Smooth muscle cell (in vitro differentiated cells): Measurements from ENCODE around the gene RBM33. TPM values are rescaled to one million over a fixed set of nuclear protein-coding genes. Genes with fewer than 3 reads are reported as not detected.

Source experiments
- DNase-seq: peaks from one replicate; lab custom pipeline; 2025; ENCODE audit not compliant: unreplicated experiment; lab: John Stamatoyannopoulos, UW
- H2AFZ ChIP-seq: fragments of 200-600 bp; sonication (generic); 2 replicates; pipeline ENCODE4 v1.6.0; 2016; ENCODE audit warnings: antibody characterized with exemption, low read depth, mild to moderate bottlenecking
- H3F3A ChIP-seq: fragments of 200-600 bp; sonication (generic); 2 replicates; pipeline ENCODE4 v1.6.0; 2017; ENCODE audit warnings: antibody characterized with exemption, low read depth
- H3K27ac ChIP-seq: fragments of 200-600 bp; sonication (generic); 2 replicates; pipeline ENCODE4 v1.5.1; 2016; ENCODE audit warnings: low read depth, mild to moderate bottlenecking
- H3K27me3 ChIP-seq: fragments of 200-600 bp; sonication (generic); 2 replicates; pipeline ENCODE4 v1.6.1; 2016; ENCODE audit warnings: low read depth, mild to moderate bottlenecking
- H3K36me3 ChIP-seq: fragments of 200-600 bp; sonication (generic); 2 replicates; pipeline ENCODE4 v1.5.1; 2016; ENCODE audit warnings: low read depth
- H3K4me1 ChIP-seq: fragments of 200-600 bp; sonication (generic); 2 replicates; pipeline ENCODE4 v1.5.1; 2016; ENCODE audit warnings: low read depth
- H3K4me2 ChIP-seq: fragments of 200-600 bp; sonication (generic); 2 replicates; pipeline ENCODE4 v1.6.0; 2016; ENCODE audit warnings: mild to moderate bottlenecking
- H3K4me3 ChIP-seq: fragments of 200-600 bp; sonication (generic); 2 replicates; pipeline ENCODE4 v1.5.1; 2016; ENCODE audit warnings: mild to moderate bottlenecking
- H3K79me2 ChIP-seq: fragments of 200-600 bp; sonication (generic); 2 replicates; pipeline ENCODE4 v1.6.0; 2016; ENCODE audit warnings: low read depth, mild to moderate bottlenecking
- H3K9ac ChIP-seq: fragments of 200-600 bp; sonication (generic); 2 replicates; pipeline ENCODE4 v1.6.0; 2016; ENCODE audit warnings: low read depth
- H3K9me3 ChIP-seq: fragments of 200-600 bp; sonication (generic); replicated peaks from 2 replicates; pipeline ENCODE4 v1.5.1; 2016; ENCODE audit warnings: low read depth
- H4K20me1 ChIP-seq: fragments of 200-600 bp; sonication (generic); 2 replicates; pipeline ENCODE4 v1.6.0; 2016; ENCODE audit warnings: low read depth
- WGBS: methylation state at CpG from one replicate; pipeline ENCODE4 v1.1.7; 2016; ENCODE audit warnings: low lambda C conversion rate; 5-methylcytosine and 5-hydroxymethylcytosine counted together
- polyA plus RNA-seq: library from polyadenylated mRNA; unstranded; fragments of >200 nt; fragmentation: Nextera tagmentation; extraction: Ambion mirVana; gene quantifications from 2 replicates; pipeline ENCODE4 v1.2.1, GENCODE V29; 2016
- total RNA-seq: library from RNA; depleted of rRNA; stranded (reverse); fragments of >200 nt; gene quantifications from 2 replicates; pipeline ENCODE4 v1.2.3, GENCODE V29; 2014
- TF ChIP-seq, protein P1 (sequence below): fragments of 200-600 bp; sonication (generic); IDR thresholded peaks from 2 replicates; pipeline ENCODE4 v1.5.1; 2017; ENCODE audit warnings: borderline replicate concordance, mild to moderate bottlenecking, antibody characterized with exemption; ENCODE audit not compliant: insufficient read depth, poor library complexity, severe bottlenecking

The RBM33 gene
- total and polyA plus RNA-seq, 2 experiments from 2014 or later, result 22.5 to 25.3 TPM

- H3K27me3 ChIP-seq, result no peaks in the 10 kb centered on the region
- H4K20me1 ChIP-seq, result peaks cover 71% of the 10 kb centered on the region
- no peak overlapping the region for H3K9ac ChIP-seq
- H3K4me2 ChIP-seq, result no peak overlapping the region
- no peak overlapping the region for H2AFZ ChIP-seq
- DNase-seq, result no peak
- H3K27ac ChIP-seq, result no peak overlapping the region
- H3K9me3 ChIP-seq, result no peaks in the 10 kb centered on the region
- H3K79me2 ChIP-seq, result peaks cover 19% of the 10 kb centered on the region
- TF ChIP-seq, protein P1, sequence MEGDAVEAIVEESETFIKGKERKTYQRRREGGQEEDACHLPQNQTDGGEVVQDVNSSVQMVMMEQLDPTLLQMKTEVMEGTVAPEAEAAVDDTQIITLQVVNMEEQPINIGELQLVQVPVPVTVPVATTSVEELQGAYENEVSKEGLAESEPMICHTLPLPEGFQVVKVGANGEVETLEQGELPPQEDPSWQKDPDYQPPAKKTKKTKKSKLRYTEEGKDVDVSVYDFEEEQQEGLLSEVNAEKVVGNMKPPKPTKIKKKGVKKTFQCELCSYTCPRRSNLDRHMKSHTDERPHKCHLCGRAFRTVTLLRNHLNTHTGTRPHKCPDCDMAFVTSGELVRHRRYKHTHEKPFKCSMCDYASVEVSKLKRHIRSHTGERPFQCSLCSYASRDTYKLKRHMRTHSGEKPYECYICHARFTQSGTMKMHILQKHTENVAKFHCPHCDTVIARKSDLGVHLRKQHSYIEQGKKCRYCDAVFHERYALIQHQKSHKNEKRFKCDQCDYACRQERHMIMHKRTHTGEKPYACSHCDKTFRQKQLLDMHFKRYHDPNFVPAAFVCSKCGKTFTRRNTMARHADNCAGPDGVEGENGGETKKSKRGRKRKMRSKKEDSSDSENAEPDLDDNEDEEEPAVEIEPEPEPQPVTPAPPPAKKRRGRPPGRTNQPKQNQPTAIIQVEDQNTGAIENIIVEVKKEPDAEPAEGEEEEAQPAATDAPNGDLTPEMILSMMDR, result no peak
- 83% methylated on average over 1 of the region's 1 CpG for WGBS
- no peaks in the 10 kb centered on the region for H3K4me1 ChIP-seq
- no peaks in the 10 kb centered on the region for H3F3A ChIP-seq
- H3K36me3 ChIP-seq, result peaks cover 21% of the 10 kb centered on the region
- H3K4me3 ChIP-seq, result no peak overlapping the region
Observed at GRCh38 chr7:155702616-155703015, 58.2 kb downstream of the RBM33 start.

GRCh38 chr7:155705623-155706360, 61.3 kb downstream of the RBM33 start:
- Histone ChIP-seq H3K4me1 (no peaks in the 10 kb centered on the region), H3K27ac (no peak overlapping the region), H3K27me3 (no peaks in the 10 kb centered on the region), H4K20me1 (peaks cover 73% of the 10 kb centered on the region), H3K4me3 (no peak overlapping the region), H3F3A (no peaks in the 10 kb centered on the region), H3K9ac (no peak overlapping the region), H3K9me3 (no peaks in the 10 kb centered on the region), H2AFZ (no peak overlapping the region), H3K79me2 (peaks cover 16% of the 10 kb centered on the region), H3K4me2 (no peak overlapping the region), H3K36me3 (peaks cover 21% of the 10 kb centered on the region)
- WGBS, result 94% methylated on average over 16 of the region's 16 CpGs
- DNase-seq, result no peak
- TF ChIP-seq, protein P1, result no peak

DNA sequence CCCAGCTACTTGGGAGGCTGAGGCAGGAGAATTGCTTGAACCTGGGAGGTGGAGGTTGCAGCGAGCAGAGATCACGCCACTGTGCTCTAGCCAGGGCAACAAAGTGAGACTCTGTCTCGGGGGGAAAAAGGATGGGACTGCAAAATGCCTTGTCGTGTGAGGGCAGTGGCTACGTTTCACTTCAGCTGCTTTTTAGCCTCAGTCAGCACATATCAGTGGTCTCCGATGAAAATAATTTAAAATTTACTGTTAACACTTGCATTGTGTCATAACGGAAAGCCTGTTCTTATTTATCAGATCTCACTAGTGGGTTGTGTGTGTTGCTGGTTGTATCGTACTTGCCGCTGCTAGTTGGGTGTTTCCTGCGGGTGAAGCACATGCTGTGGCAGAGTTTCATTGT, 61.9 kb downstream of the RBM33 start:
- Histone ChIP-seq H3K4me1 (no peaks in the 10 kb centered on the region), H3K36me3 (peaks cover 18% of the 10 kb centered on the region), H3K4me3 (no peak overlapping the region), H3F3A (no peaks in the 10 kb centered on the region), H3K27ac (no peak overlapping the region), H3K27me3 (no peaks in the 10 kb centered on the region), H3K4me2 (no peak overlapping the region), H4K20me1 (peaks cover 74% of the 10 kb centered on the region), H3K9ac (no peak overlapping the region), H3K79me2 (peaks cover 16% of the 10 kb centered on the region), H2AFZ (no peak overlapping the region), H3K9me3 (no peaks in the 10 kb centered on the region)
- 99% methylated on average over 10 of the region's 10 CpGs for WGBS
- TF ChIP-seq, protein P1, result no peak
- no peak for DNase-seq

DNA sequence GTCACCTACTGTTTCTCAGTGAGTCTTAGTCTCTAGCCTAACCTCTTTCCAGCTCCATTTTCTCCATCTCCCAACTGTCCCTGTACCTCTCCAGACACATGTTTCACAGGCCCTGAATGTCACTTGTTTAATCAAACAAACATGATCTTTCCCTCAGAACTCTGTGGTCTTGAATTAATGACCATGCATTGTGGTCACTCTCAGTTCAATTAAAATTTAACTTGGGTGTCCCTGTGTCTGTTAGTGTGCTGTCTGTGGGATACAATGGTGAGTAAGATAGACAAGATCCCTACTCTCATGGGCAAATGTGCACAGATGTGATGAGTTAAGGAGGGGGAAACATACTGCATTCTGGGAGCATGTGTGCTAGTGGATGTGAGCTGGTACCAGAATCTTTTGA, 65.0 kb downstream of the RBM33 start:
- peaks cover 82% of the 10 kb centered on the region for H4K20me1 ChIP-seq
- H3K9ac ChIP-seq, result no peak overlapping the region
- DNase-seq, result no peak
- peaks cover 32% of the 10 kb centered on the region for H3K79me2 ChIP-seq
- TF ChIP-seq, protein P1, result no peak
- H3F3A ChIP-seq, result no peaks in the 10 kb centered on the region
- H3K27ac ChIP-seq, result no peak overlapping the region
- no peak overlapping the region for H3K4me2 ChIP-seq
- H3K27me3 ChIP-seq, result no peaks in the 10 kb centered on the region
- peaks cover 5% of the 10 kb centered on the region for H3K36me3 ChIP-seq
- no peaks in the 10 kb centered on the region for H3K9me3 ChIP-seq
- no peak overlapping the region for H3K4me3 ChIP-seq
- H2AFZ ChIP-seq, result no peak overlapping the region
- H3K4me1 ChIP-seq, result no peaks in the 10 kb centered on the region
